Measurements from ENCODE around the gene PKP4. TPM values are rescaled to one million over a fixed set of nuclear protein-coding genes. Genes with fewer than 3 reads are reported as not detected.

Gene PKP4
- total RNA-seq, 2 experiments from 2014 or later, result 68.7 to 73.2 TPM

DNA sequence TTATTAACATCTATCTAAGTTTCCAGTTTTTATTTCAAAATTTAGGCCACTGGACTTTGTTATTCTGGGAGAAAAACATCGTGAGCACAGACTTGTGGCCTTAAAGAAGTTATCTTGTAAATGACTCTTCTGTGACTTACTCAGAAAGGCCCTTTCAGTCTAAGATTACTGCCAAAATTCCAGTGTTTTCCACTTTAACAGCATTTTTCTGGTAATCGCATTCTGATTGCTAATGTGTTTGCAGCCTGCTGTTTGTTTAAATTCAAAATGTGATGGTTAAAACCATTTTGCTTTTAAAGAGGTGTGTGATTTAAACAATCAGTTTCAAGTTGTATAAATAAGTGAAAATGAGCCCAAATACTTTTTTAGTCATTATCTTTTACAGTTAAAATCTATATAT lies 201.6 kb downstream of the PKP4 start:
- H3K79me2 ChIP-seq (ENCODE audit: insufficient read depth, low read depth, low read length), result no peaks in the 10 kb centered on the region
- no peaks in the 10 kb centered on the region for H3K9me2 ChIP-seq (ENCODE audit: insufficient read depth, low read length)
- H3K4me1 ChIP-seq (ENCODE audit: insufficient read depth, low read length, poor library complexity, severe bottlenecking), result no peaks in the 10 kb centered on the region
- H4K20me1 ChIP-seq (ENCODE audit: insufficient read depth, low read length), result no peaks in the 10 kb centered on the region
- no peak overlapping the region for H3K4me3 ChIP-seq (ENCODE audit: low read depth, low read length, poor library complexity, severe bottlenecking)
- CTCF ChIA-PET (ENCODE audit: unreplicated experiment), result no interaction called here
- no peak overlapping the region for H3K4me2 ChIP-seq (ENCODE audit: low read length)
- H2AFZ ChIP-seq (ENCODE audit: low read length), result no peak overlapping the region
- peaks cover 10% of the 10 kb centered on the region; the same call in 1 of the 2 replicates for H3K36me3 ChIP-seq (ENCODE audit: insufficient read depth, low read length)
- POLR2A ChIA-PET, result no interaction called here
- intact Hi-C loops (cut with micrococcal nuclease; ENCODE audit: unreplicated experiment), result no loop called here
- H3K9me3 ChIP-seq (ENCODE audit: low read length), result no peaks in the 10 kb centered on the region
- BruUV-seq (replicated peaks), result no TSS peak
- TF ChIP-seq, protein P1, sequence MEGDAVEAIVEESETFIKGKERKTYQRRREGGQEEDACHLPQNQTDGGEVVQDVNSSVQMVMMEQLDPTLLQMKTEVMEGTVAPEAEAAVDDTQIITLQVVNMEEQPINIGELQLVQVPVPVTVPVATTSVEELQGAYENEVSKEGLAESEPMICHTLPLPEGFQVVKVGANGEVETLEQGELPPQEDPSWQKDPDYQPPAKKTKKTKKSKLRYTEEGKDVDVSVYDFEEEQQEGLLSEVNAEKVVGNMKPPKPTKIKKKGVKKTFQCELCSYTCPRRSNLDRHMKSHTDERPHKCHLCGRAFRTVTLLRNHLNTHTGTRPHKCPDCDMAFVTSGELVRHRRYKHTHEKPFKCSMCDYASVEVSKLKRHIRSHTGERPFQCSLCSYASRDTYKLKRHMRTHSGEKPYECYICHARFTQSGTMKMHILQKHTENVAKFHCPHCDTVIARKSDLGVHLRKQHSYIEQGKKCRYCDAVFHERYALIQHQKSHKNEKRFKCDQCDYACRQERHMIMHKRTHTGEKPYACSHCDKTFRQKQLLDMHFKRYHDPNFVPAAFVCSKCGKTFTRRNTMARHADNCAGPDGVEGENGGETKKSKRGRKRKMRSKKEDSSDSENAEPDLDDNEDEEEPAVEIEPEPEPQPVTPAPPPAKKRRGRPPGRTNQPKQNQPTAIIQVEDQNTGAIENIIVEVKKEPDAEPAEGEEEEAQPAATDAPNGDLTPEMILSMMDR (conservative IDR thresholded peaks at IDR 0.05; ENCODE audit: low read length), result no peak
- TF ChIP-seq EZH2phosphoT487 (IDR thresholded peaks at IDR 0.05; ENCODE audit: borderline replicate concordance, low read depth, low read length), result no peak
- no peak overlapping the region for H3K27ac ChIP-seq (ENCODE audit: low read depth, low read length, poor library complexity, severe bottlenecking)
- no peak for DNase-seq (ENCODE audit: low spot score)

DNA sequence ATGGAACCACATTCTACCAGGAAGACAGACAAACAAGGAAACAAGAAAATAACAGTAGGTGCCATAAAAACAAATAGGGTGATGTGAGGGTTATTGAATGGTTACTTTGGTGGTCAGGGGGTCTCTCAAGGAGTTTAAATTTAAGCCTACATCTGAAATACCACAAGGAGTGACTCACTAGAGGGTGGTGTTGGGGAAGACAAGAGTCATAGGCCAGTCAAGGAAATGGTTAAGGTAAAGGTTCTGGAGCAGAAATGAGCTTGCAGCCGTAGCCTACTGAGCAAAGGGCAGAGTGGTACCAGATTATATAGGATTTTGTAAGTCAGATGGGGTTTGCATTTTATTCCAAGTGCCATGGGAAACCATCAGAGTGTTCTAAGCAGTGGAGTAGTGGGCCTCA lies 202.7 kb downstream of the PKP4 start:
- BruUV-seq (replicated peaks), result no TSS peak
- CTCF ChIA-PET (ENCODE audit: unreplicated experiment), result no interaction called here
- Histone ChIP-seq H3K9me3 (ENCODE audit: low read length) (no peaks in the 10 kb centered on the region), H2AFZ (ENCODE audit: low read length) (no peak overlapping the region), H3K4me1 (ENCODE audit: insufficient read depth, low read length, poor library complexity, severe bottlenecking) (no peaks in the 10 kb centered on the region), H4K20me1 (ENCODE audit: insufficient read depth, low read length) (no peaks in the 10 kb centered on the region), H3K4me2 (ENCODE audit: low read length) (no peak overlapping the region), H3K36me3 (ENCODE audit: insufficient read depth, low read length) (peaks cover 19% of the 10 kb centered on the region; the same call in 1 of the 2 replicates), H3K79me2 (ENCODE audit: insufficient read depth, low read depth, low read length) (no peaks in the 10 kb centered on the region), H3K27ac (ENCODE audit: low read depth, low read length, poor library complexity, severe bottlenecking) (no peak overlapping the region), H3K9me2 (ENCODE audit: insufficient read depth, low read length) (no peaks in the 10 kb centered on the region), H3K4me3 (ENCODE audit: low read depth, low read length, poor library complexity, severe bottlenecking) (no peak overlapping the region)
- intact Hi-C loops (cut with micrococcal nuclease; ENCODE audit: unreplicated experiment), result no loop called here
- POLR2A ChIA-PET, result no interaction called here
- TF ChIP-seq, protein P1 (conservative IDR thresholded peaks at IDR 0.05; ENCODE audit: low read length), result no peak
- TF ChIP-seq EZH2phosphoT487 (IDR thresholded peaks at IDR 0.05; ENCODE audit: borderline replicate concordance, low read depth, low read length), result no peak
- DNase-seq (ENCODE audit: low spot score), result no peak

DNA sequence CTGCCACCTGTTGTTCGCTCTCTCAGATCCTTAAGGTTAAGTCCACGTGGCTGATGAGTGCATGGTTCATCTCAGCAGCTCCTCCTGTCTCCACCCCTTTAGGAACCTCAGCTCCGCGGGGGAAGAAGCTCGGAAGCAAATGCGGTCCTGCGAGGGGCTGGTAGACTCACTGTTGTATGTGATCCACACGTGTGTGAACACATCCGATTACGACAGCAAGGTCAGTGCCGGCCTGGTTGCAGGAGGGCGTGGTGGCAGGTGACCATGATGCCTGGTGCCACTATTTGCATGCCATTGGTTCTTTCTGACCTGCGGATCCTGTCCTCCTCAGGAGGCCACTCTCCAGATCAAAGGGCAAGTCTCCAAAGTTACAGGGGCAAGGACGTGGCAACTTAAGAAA lies 204.5 kb downstream of the PKP4 start:
- ChIA-PET CTCF (ENCODE audit: unreplicated experiment) (no interaction called here), POLR2A (no interaction called here)
- BruUV-seq (replicated peaks), result no TSS peak
- no peak for DNase-seq (ENCODE audit: low spot score)
- no peaks in the 10 kb centered on the region for H4K20me1 ChIP-seq (ENCODE audit: insufficient read depth, low read length)
- intact Hi-C loops (cut with micrococcal nuclease; ENCODE audit: unreplicated experiment), result no loop called here
- H3K4me2 ChIP-seq (ENCODE audit: low read length), result no peak overlapping the region
- H3K4me1 ChIP-seq (ENCODE audit: insufficient read depth, low read length, poor library complexity, severe bottlenecking), result no peaks in the 10 kb centered on the region
- H3K9me3 ChIP-seq (ENCODE audit: low read length), result no peaks in the 10 kb centered on the region
- TF ChIP-seq, protein P1 (conservative IDR thresholded peaks at IDR 0.05; ENCODE audit: low read length), result no peak
- no peak overlapping the region for H2AFZ ChIP-seq (ENCODE audit: low read length)
- no peak overlapping the region for H3K4me3 ChIP-seq (ENCODE audit: low read depth, low read length, poor library complexity, severe bottlenecking)
- peaks cover 19% of the 10 kb centered on the region; the same call in 1 of the 2 replicates for H3K36me3 ChIP-seq (ENCODE audit: insufficient read depth, low read length)
- no peak overlapping the region for H3K27ac ChIP-seq (ENCODE audit: low read depth, low read length, poor library complexity, severe bottlenecking)
- no peaks in the 10 kb centered on the region for H3K9me2 ChIP-seq (ENCODE audit: insufficient read depth, low read length)
- no peaks in the 10 kb centered on the region for H3K79me2 ChIP-seq (ENCODE audit: insufficient read depth, low read depth, low read length)

Data from OCI-LY7 (cell line).